ENCODE results near the gene HRG. TPM values are rescaled to one million over a fixed set of nuclear protein-coding genes. Genes with fewer than 3 reads are reported as not detected.

Gene HRG
- total RNA-seq: under 1 TPM in 1 of 2 experiments, not detected in 1; 0.11 TPM

GRCh38 chr3:186665625-186666188, at the start of gene HRG:
Gene HRG (plus strand): TSS chr3:186666014. CDS start chr3:186666032, 18 bp downstream.
- DNase-seq: no peak
- CTCF ChIA-PET: interaction anchor here (0.5 to 1.2 kb wide), 2 partner anchors 48 to 722 kb away, joined by 4 to 5 read pairs; no protein-coding TSS in a partner anchor
- Mint-ChIP-seq H3K27ac (no peak within 1 kb of the TSS), H3K4me3 (no peak within 1 kb of the TSS), H3K27me3 (no peaks in the 10 kb centered on the region), H3K4me1 (peaks cover 13% of the 10 kb centered on the region), H3K9me3 (ENCODE audit: low read depth) (no peaks in the 10 kb centered on the region), H3K36me3 (ENCODE audit: low read depth) (no peaks in the 10 kb centered on the region)
- POLR2A ChIA-PET: no interaction called here
- ATAC-seq: no peak
- intact Hi-C loops (cut with DNase I, micrococcal nuclease): no loop called here

DNA sequence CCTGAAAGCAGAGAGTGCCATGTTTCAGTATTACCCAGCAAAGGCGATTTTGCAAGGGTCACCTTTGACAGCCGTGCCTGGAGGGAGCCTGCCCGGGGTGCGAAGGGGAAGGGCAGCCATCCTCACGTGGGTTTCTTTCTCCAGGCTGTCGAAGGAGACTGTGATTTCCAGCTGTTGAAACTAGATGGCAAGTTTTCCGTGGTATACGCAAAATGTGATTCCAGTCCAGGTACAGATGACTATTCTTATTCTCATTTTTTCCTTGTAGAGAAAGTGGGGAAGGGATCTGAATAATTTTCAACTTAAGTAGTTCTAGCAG, 49.6 kb upstream of the HRG start:
- POLR2A ChIA-PET: interaction anchor here (0.7 to 1.7 kb wide), 3 partner anchors 31 to 182 kb away, joined by 3 to 21 read pairs (median 4); partner anchors contain the start of gene EIF4A2
- H3K4me3 Mint-ChIP-seq: no peak overlapping the region
- H3K36me3 Mint-ChIP-seq (ENCODE audit: low read depth): no peaks in the 10 kb centered on the region
- peaks cover 23% of the 10 kb centered on the region for H3K4me1 Mint-ChIP-seq
- CTCF ChIA-PET: interaction anchor here (0.7 to 5.7 kb wide), 51 partner anchors 8 to 1103 kb away, joined by 3 to 90 read pairs (median 4); partner anchors contain the start of genes CRYGS, DNAJB11, RFC4 and RPL39L
- H3K27me3 Mint-ChIP-seq: peaks cover 25% of the 10 kb centered on the region
- peak overlapping the region; percentile 11 for H3K27ac Mint-ChIP-seq
- DNase-seq: no peak
- no peaks in the 10 kb centered on the region for H3K9me3 Mint-ChIP-seq (ENCODE audit: low read depth)
- intact Hi-C loops (cut with DNase I, micrococcal nuclease): loop anchor here (2.0 to 10.0 kb wide), 8 partner anchors 75 to 954 kb away; partner anchors contain the start of genes EIF4A2 (in 1 of the 2), ETV5 (in 1 of the 2) and RFC4 (in 1 of the 2)
- no peak for ATAC-seq

GRCh38 chr3:186617036-186617946, 48.5 kb upstream of the HRG start:
- peak; percentile 95 for DNase-seq
- POLR2A ChIA-PET: interaction anchor here (0.6 to 1.7 kb wide), 9 partner anchors 30 to 706 kb away, joined by 3 to 21 read pairs (median 3); partner anchors contain the start of genes DNAJB11 and EIF4A2
- ATAC-seq: peak; percentile 96

DNA sequence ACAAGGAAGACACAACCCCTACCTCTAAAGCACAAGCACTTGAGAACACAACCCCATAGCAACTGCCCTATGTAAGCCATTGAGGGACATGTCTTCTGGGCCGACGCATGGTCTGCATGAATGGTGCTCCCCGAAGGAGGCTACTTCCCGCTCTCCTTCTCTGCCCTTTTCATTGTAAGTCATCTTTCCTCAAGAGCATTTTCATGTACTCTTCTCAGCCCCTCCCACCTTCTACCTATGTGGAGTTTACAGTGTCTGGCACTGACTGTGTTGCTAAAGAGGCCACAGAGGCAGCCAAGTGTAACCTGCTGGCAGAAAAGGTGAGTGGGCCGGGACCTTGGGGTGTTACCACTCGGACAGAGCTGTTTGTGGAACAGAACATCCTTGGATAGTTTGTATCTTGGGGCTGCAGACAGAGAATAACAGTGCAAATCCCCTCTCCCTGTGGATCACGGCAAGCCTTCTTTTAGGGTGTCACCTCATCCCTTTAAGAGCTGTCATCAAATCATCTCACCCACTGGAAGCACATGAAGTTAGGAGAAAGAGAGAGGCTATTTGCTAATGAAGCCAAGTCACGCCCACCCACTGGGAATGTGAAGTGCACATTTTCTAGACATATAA, 47.4 kb upstream of the HRG start:
- H3K9me3 Mint-ChIP-seq (ENCODE audit: low read depth): no peaks in the 10 kb centered on the region
- peaks cover 23% of the 10 kb centered on the region for H3K4me1 Mint-ChIP-seq
- POLR2A ChIA-PET: no interaction called here
- H3K27me3 Mint-ChIP-seq: peaks cover 26% of the 10 kb centered on the region
- H3K27ac Mint-ChIP-seq: no peak overlapping the region
- no peaks in the 10 kb centered on the region for H3K36me3 Mint-ChIP-seq (ENCODE audit: low read depth)
- DNase-seq (no peak), ATAC-seq (no peak)
- CTCF ChIA-PET: interaction anchor here (0.6 to 5.7 kb wide), 11 partner anchors 8 to 727 kb away, joined by 3 to 90 read pairs (median 22); partner anchors contain the start of gene CRYGS
- H3K4me3 Mint-ChIP-seq: no peak overlapping the region
- intact Hi-C loops (cut with DNase I, micrococcal nuclease): loop anchor here (5.0 to 10.0 kb wide), 6 partner anchors 164 to 956 kb away; partner anchors contain the start of genes EIF4A2 (in 1 of the 2), ETV5 (in 1 of the 2) and RFC4 (in 1 of the 2)

More at GRCh38 chr3:186617036-186617946, 48.5 kb upstream of the HRG start:
- Mint-ChIP-seq H3K9me3 (ENCODE audit: low read depth) (no peaks in the 10 kb centered on the region), H3K27me3 (peaks cover 26% of the 10 kb centered on the region), H3K27ac (peak overlapping the region; percentile 11), H3K4me3 (peak overlapping the region; percentile 32), H3K36me3 (ENCODE audit: low read depth) (no peaks in the 10 kb centered on the region), H3K4me1 (peaks cover 23% of the 10 kb centered on the region)
- CTCF ChIA-PET: interaction anchor here (0.5 to 5.7 kb wide), 75 partner anchors 9 to 1407 kb away, joined by 3 to 90 read pairs (median 4); partner anchors contain the start of genes CRYGS, DNAJB11, RFC4 and RPL39L
- intact Hi-C loops (cut with DNase I, micrococcal nuclease): loop anchor here (1.0 to 10.0 kb wide), 11 partner anchors 76 to 955 kb away; partner anchors contain the start of genes EIF4A2 (in 1 of the 2), ETV5 (in 1 of the 2) and RFC4 (in 1 of the 2)

DNA sequence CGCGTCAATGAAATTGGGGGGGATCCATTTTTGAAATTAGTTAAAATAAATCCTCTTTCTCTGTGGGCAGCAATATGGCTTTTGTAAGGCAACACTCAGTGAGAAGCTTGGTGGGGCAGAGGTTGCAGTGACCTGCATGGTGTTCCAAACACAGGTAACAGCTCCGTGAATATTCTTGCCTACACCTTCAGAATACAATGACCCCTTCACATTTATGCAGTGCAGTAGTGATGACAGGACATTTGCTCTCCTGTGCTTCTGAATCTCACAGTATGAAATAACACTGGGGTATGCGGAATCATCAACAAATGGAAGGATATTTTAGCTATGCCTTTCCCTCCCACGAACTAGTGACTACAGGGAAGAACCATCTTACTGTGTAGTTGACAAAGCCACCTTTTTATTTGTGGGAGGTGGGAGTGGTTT, 46.0 kb upstream of the HRG start:
- CTCF ChIA-PET: interaction anchor here (0.7 kb wide), 1 partner anchor 35 kb away, joined by 3 read pairs; no protein-coding TSS in a partner anchor

DNA sequence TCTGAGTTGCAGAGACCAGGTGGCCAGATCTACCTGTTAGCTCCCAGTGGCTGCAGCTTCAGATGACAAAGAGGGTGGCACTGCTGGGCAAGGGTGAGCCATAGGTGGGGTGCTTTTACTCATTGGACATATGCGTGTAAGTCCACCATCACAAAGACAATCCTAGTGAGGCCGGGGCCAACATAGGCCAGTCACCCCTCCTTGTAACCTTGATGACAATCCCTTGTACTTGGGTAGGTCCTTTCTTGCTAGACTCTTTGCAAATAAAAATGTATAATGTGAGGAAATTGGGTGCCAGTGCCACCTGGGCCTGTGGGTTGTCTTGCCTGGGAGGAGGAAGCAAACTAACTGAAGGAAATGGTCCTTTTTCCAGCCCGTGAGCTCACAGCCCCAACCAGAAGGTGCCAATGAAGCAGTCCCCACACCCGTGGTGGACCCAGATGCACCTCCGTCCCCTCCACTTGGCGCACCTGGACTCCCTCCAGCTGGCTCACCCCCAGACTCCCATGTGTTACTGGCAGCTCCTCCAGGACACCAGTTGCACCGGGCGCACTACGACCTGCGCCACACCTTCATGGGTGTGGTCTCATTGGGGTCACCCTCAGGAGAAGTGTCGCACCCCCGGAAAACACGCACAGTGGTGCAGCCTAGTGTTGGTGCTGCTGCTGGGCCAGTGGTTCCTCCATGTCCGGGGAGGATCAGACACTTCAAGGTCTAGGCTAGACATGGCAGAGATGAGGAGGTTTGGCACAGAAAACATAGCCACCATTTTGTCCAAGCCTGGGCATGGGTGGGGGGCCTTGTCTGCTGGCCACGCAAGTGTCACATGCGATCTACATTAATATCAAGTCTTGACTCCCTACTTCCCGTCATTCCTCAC, 45.4 kb upstream of the HRG start:
- Mint-ChIP-seq H3K4me1 (peaks cover 15% of the 10 kb centered on the region), H3K4me3 (no peak overlapping the region), H3K36me3 (ENCODE audit: low read depth) (no peaks in the 10 kb centered on the region), H3K9me3 (ENCODE audit: low read depth) (no peaks in the 10 kb centered on the region), H3K27ac (no peak overlapping the region), H3K27me3 (peaks cover 21% of the 10 kb centered on the region)
- no peak for ATAC-seq
- ChIA-PET CTCF (interaction anchor here (0.7 kb wide), 2 partner anchors 36 to 72 kb away, joined by 3 read pairs; no protein-coding TSS in a partner anchor), POLR2A (no interaction called here)
- no peak for DNase-seq
- intact Hi-C loops (cut with DNase I, micrococcal nuclease): no loop called here

More for the DNA sequence above, 46.0 kb upstream of the HRG start:
- no peak for ATAC-seq
- no peaks in the 10 kb centered on the region for H3K9me3 Mint-ChIP-seq (ENCODE audit: low read depth)
- no peak for DNase-seq
- peaks cover 23% of the 10 kb centered on the region for H3K27me3 Mint-ChIP-seq
- H3K4me3 Mint-ChIP-seq: no peak overlapping the region
- no peaks in the 10 kb centered on the region for H3K36me3 Mint-ChIP-seq (ENCODE audit: low read depth)
- POLR2A ChIA-PET: no interaction called here
- no peak overlapping the region for H3K27ac Mint-ChIP-seq
- intact Hi-C loops (cut with DNase I, micrococcal nuclease): loop anchor here (5.0 to 10.0 kb wide), 6 partner anchors 163 to 957 kb away; partner anchors contain the start of genes EIF4A2 (in 1 of the 2), ETV5 (in 1 of the 2) and RFC4 (in 1 of the 2)
- peaks cover 17% of the 10 kb centered on the region for H3K4me1 Mint-ChIP-seq

DNA sequence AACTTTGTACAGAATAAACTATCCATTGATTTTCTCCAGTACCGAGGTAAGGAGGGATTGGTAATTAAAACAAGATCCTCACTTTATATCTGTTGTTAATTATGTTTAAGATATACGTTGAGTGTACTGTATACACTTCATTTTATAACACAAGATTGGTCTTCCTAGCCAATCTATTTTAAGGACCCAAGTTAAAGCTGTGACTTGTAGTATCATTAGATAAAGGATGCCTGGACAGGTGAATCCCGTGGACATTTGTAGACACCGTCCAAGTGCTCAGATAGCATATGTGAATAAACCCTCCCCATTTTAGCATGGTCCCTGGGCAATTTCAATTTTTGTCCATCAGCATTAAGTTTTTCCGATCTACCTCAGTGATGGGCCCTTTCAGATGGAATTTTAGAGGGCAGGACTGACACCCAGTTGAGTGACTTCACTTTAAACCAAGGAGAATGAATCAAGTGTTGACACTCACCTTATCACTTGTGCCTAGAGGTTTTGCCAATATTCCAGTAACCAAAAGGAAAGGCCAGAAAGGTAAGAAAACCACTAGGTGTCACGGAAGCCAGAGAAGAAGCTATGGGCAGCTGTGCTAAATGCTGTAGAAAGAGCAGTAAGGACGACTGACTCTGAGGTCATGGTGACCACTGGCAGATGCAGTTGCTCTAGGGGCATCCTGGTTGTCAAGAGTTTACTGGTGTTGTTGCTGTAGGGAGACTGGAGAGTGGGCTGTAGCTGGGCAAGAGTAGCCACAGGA, 43.7 kb upstream of the HRG start:
- Mint-ChIP-seq H3K4me1 (peaks cover 4% of the 10 kb centered on the region), H3K27ac (no peak overlapping the region), H3K4me3 (no peak overlapping the region), H3K36me3 (ENCODE audit: low read depth) (no peaks in the 10 kb centered on the region), H3K9me3 (ENCODE audit: low read depth) (no peaks in the 10 kb centered on the region), H3K27me3 (peaks cover 21% of the 10 kb centered on the region)
- ChIA-PET POLR2A (no interaction called here), CTCF (interaction anchor here (0.7 to 0.8 kb wide), 2 partner anchors 10 to 597 kb away, joined by 3 read pairs; no protein-coding TSS in a partner anchor)
- intact Hi-C loops (cut with DNase I, micrococcal nuclease): no loop called here
- DNase-seq (no peak), ATAC-seq (no peak)

DNA sequence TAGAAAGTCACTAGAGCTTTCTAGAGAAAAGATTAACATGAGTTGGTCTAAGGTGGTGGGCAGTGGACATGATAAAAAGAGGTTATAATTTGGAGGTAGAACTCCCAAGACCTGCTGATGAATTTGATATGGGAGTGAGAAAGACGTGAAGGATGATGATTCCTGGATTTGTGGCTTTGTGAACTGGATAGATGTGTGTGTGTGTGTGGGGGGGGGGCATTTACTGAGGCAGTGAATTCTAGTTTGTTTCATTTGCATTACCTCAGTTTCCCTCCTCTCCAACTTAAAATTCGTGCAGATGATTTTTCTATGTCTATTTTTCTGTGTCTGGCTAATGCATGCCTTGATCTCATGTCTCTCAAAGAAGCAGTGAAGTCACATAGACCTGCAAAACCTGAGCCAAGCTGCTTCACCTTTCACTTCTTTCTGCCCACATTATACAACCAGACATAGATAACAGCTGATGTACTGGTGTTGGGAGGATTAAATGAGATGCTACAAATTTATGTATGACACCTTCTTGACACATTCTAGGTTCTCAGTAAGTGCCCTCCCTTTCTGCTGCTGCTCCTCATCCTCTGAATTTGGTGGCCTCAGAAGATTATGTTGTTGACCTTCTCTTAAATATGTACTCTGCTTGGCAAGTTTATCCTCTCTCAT, 43.0 kb upstream of the HRG start:
- Mint-ChIP-seq H3K4me3 (no peak overlapping the region), H3K4me1 (no peaks in the 10 kb centered on the region), H3K36me3 (ENCODE audit: low read depth) (no peaks in the 10 kb centered on the region), H3K9me3 (ENCODE audit: low read depth) (no peaks in the 10 kb centered on the region), H3K27ac (no peak overlapping the region), H3K27me3 (peaks cover 17% of the 10 kb centered on the region)
- intact Hi-C loops (cut with DNase I, micrococcal nuclease): no loop called here
- POLR2A ChIA-PET: no interaction called here
- no peak for DNase-seq
- ATAC-seq: no peak
- CTCF ChIA-PET: interaction anchor here (0.8 to 2.2 kb wide), 2 partner anchors 9 to 11 kb away, joined by 3 to 20 read pairs; partner anchors contain the start of gene AHSG

GRCh38 chr3:186624598-186624997, 41.2 kb upstream of the HRG start:
- POLR2A ChIA-PET: no interaction called here
- intact Hi-C loops (cut with DNase I, micrococcal nuclease): no loop called here
- ATAC-seq (no peak), DNase-seq (no peak)
- no peaks in the 10 kb centered on the region for H3K9me3 Mint-ChIP-seq (ENCODE audit: low read depth)
- peaks cover 9% of the 10 kb centered on the region for H3K27me3 Mint-ChIP-seq
- H3K4me3 Mint-ChIP-seq: no peak overlapping the region
- H3K4me1 Mint-ChIP-seq: no peaks in the 10 kb centered on the region
- H3K36me3 Mint-ChIP-seq (ENCODE audit: low read depth): no peaks in the 10 kb centered on the region
- CTCF ChIA-PET: interaction anchor here (2.2 kb wide), 1 partner anchor 10 kb away, joined by 20 read pairs; the partner anchor contains the start of gene AHSG
- H3K27ac Mint-ChIP-seq: no peak overlapping the region

Measured in activated CD4-positive, alpha-beta T cell treated with anti-CD3 and anti-CD28 coated beads for 36 hours (primary cell).